ENCODE measurements around the gene C2orf68.
"Not testable (repeated sequence)": the region's sequence is repeated elsewhere in the genome, so short reads cannot be mapped to it uniquely, and the experiment has no call there.

The C2orf68 gene

GRCh38 chr2:85596486-85597143, 15.3 kb downstream of the C2orf68 start:
- Histone ChIP-seq H3K4me1 (ENCODE audit: control insufficient read depth, insufficient read depth, low read length) (peaks cover 27% of the 10 kb centered on the region), H3K4me2 (ENCODE audit: low read length) (peak overlapping the region; percentile 92), H3K9me3 (replicated peaks; ENCODE audit: low read length) (no peaks in the 10 kb centered on the region), H3K4me3 (ENCODE audit: low read length) (peak overlapping the region; percentile 85), H3K9ac (ENCODE audit: low read depth, low read length) (peak overlapping the region; percentile 86), H3K36me3 (ENCODE audit: insufficient read depth, low read length) (peaks cover 31% of the 10 kb centered on the region), H3K27me3 (ENCODE audit: control insufficient read depth, insufficient read depth, low read length) (no peaks in the 10 kb centered on the region)

- Histone ChIP-seq H3K9me3 (replicated peaks; ENCODE audit: low read length) (no peaks in the 10 kb centered on the region), H3K4me2 (ENCODE audit: low read length) (peak overlapping the region; percentile 92), H3K27me3 (ENCODE audit: control insufficient read depth, insufficient read depth, low read length) (no peaks in the 10 kb centered on the region), H3K36me3 (ENCODE audit: insufficient read depth, low read length) (peaks cover 31% of the 10 kb centered on the region), H3K4me3 (ENCODE audit: low read length) (peak overlapping the region; percentile 85), H3K4me1 (ENCODE audit: control insufficient read depth, insufficient read depth, low read length) (peaks cover 29% of the 10 kb centered on the region), H3K9ac (ENCODE audit: low read depth, low read length) (peak overlapping the region; percentile 86)
Measured at GRCh38 chr2:85596026-85596333, 15.9 kb downstream of the C2orf68 start.

GRCh38 chr2:85595301-85596025, 16.4 kb downstream of the C2orf68 start, which contains the start of gene RNF181:
Gene RNF181, plus strand, starts transcription at chr2:85595745. Its CDS starts 19 bp downstream, at chr2:85595764.
- Histone ChIP-seq H3K27me3 (ENCODE audit: control insufficient read depth, insufficient read depth, low read length) (no peaks in the 10 kb centered on the region), H3K9me3 (replicated peaks; ENCODE audit: low read length) (no peaks in the 10 kb centered on the region), H3K9ac (ENCODE audit: low read depth, low read length) (peak within 1 kb of the TSS; percentile 86), H3K36me3 (ENCODE audit: insufficient read depth, low read length) (peaks cover 31% of the 10 kb centered on the region), H3K4me1 (ENCODE audit: control insufficient read depth, insufficient read depth, low read length) (peaks cover 34% of the 10 kb centered on the region), H3K4me3 (ENCODE audit: low read length) (peak within 1 kb of the TSS; percentile 85), H3K4me2 (ENCODE audit: low read length) (peak within 1 kb of the TSS; percentile 92)

GRCh38 chr2:85594715-85595300, 17.1 kb downstream of the C2orf68 start:
- H3K4me3 ChIP-seq (ENCODE audit: low read length): peak overlapping the region; percentile 85
- peaks cover 29% of the 10 kb centered on the region for H3K36me3 ChIP-seq (ENCODE audit: insufficient read depth, low read length)
- peak overlapping the region; percentile 92 for H3K4me2 ChIP-seq (ENCODE audit: low read length)
- H3K27me3 ChIP-seq (ENCODE audit: control insufficient read depth, insufficient read depth, low read length): no peaks in the 10 kb centered on the region
- no peaks in the 10 kb centered on the region for H3K9me3 ChIP-seq (replicated peaks; ENCODE audit: low read length)
- peak overlapping the region; percentile 86 for H3K9ac ChIP-seq (ENCODE audit: low read depth, low read length)
- peaks cover 41% of the 10 kb centered on the region for H3K4me1 ChIP-seq (ENCODE audit: control insufficient read depth, insufficient read depth, low read length)

- peaks cover 58% of the 10 kb centered on the region for H3K4me1 ChIP-seq (ENCODE audit: control insufficient read depth, insufficient read depth, low read length)
- no peak overlapping the region for H3K4me3 ChIP-seq (ENCODE audit: low read length)
- no peak overlapping the region for H3K9ac ChIP-seq (ENCODE audit: low read depth, low read length)
- H3K36me3 ChIP-seq (ENCODE audit: insufficient read depth, low read length): peaks cover 11% of the 10 kb centered on the region
- H3K4me2 ChIP-seq (ENCODE audit: low read length): no peak overlapping the region
- H3K9me3 ChIP-seq (replicated peaks; ENCODE audit: low read length): no peaks in the 10 kb centered on the region
- H3K27me3 ChIP-seq (ENCODE audit: control insufficient read depth, insufficient read depth, low read length): no peaks in the 10 kb centered on the region
Measured at GRCh38 chr2:85593023-85593422, 18.8 kb downstream of the C2orf68 start.

- H3K4me3 ChIP-seq (ENCODE audit: low read length); H3K36me3 ChIP-seq (ENCODE audit: insufficient read depth, low read length); H3K9ac ChIP-seq (ENCODE audit: low read depth, low read length); H3K9me3 ChIP-seq (replicated peaks; ENCODE audit: low read length); H3K27me3 ChIP-seq (ENCODE audit: control insufficient read depth, insufficient read depth, low read length); H3K4me2 ChIP-seq (ENCODE audit: low read length): not testable (repeated sequence)
- H3K4me1 ChIP-seq (ENCODE audit: control insufficient read depth, insufficient read depth, low read length): peaks cover 64% of the 10 kb centered on the region
Measured at GRCh38 chr2:85592299-85592698, 19.6 kb downstream of the C2orf68 start.

- no peak overlapping the region for H3K4me3 ChIP-seq (ENCODE audit: low read length)
- H3K36me3 ChIP-seq (ENCODE audit: insufficient read depth, low read length): no peaks in the 10 kb centered on the region
- H3K27me3 ChIP-seq (ENCODE audit: control insufficient read depth, insufficient read depth, low read length): no peaks in the 10 kb centered on the region
- H3K9me3 ChIP-seq (replicated peaks; ENCODE audit: low read length): no peaks in the 10 kb centered on the region
- peak overlapping the region; percentile 85 for H3K9ac ChIP-seq (ENCODE audit: low read depth, low read length)
- peaks cover 61% of the 10 kb centered on the region for H3K4me1 ChIP-seq (ENCODE audit: control insufficient read depth, insufficient read depth, low read length)
- peak overlapping the region; percentile 60 for H3K4me2 ChIP-seq (ENCODE audit: low read length)
Measured at GRCh38 chr2:85591563-85591962, 20.3 kb downstream of the C2orf68 start.

- Histone ChIP-seq H3K4me3 (ENCODE audit: low read length) (peak overlapping the region; percentile 37), H3K9ac (ENCODE audit: low read depth, low read length) (peak overlapping the region; percentile 85), H3K9me3 (replicated peaks; ENCODE audit: low read length) (no peaks in the 10 kb centered on the region), H3K4me1 (ENCODE audit: control insufficient read depth, insufficient read depth, low read length) (peaks cover 59% of the 10 kb centered on the region), H3K4me2 (ENCODE audit: low read length) (peak overlapping the region; percentile 60), H3K36me3 (ENCODE audit: insufficient read depth, low read length) (no peaks in the 10 kb centered on the region), H3K27me3 (ENCODE audit: control insufficient read depth, insufficient read depth, low read length) (no peaks in the 10 kb centered on the region)
Measured at GRCh38 chr2:85590950-85591349, 20.9 kb downstream of the C2orf68 start.

- Histone ChIP-seq H3K27me3 (ENCODE audit: control insufficient read depth, insufficient read depth, low read length) (no peaks in the 10 kb centered on the region), H3K4me1 (ENCODE audit: control insufficient read depth, insufficient read depth, low read length) (peaks cover 66% of the 10 kb centered on the region), H3K4me3 (ENCODE audit: low read length) (peak overlapping the region; percentile 37), H3K36me3 (ENCODE audit: insufficient read depth, low read length) (no peaks in the 10 kb centered on the region), H3K9me3 (replicated peaks; ENCODE audit: low read length) (no peaks in the 10 kb centered on the region), H3K4me2 (ENCODE audit: low read length) (peak overlapping the region; percentile 60), H3K9ac (ENCODE audit: low read depth, low read length) (peak overlapping the region; percentile 85)
Measured at GRCh38 chr2:85589982-85590791, 21.7 kb downstream of the C2orf68 start.

GRCh38 chr2:85589181-85589580, 22.7 kb downstream of the C2orf68 start:
- Histone ChIP-seq H3K4me3 (ENCODE audit: low read length) (no peak overlapping the region), H3K36me3 (ENCODE audit: insufficient read depth, low read length) (no peaks in the 10 kb centered on the region), H3K9ac (ENCODE audit: low read depth, low read length) (peak overlapping the region; percentile 38), H3K4me1 (ENCODE audit: control insufficient read depth, insufficient read depth, low read length) (peaks cover 66% of the 10 kb centered on the region), H3K9me3 (replicated peaks; ENCODE audit: low read length) (no peaks in the 10 kb centered on the region), H3K4me2 (ENCODE audit: low read length) (no peak overlapping the region), H3K27me3 (ENCODE audit: control insufficient read depth, insufficient read depth, low read length) (no peaks in the 10 kb centered on the region)

GRCh38 chr2:85588645-85589044, 23.2 kb downstream of the C2orf68 start:
- Histone ChIP-seq H3K36me3 (ENCODE audit: insufficient read depth, low read length) (no peaks in the 10 kb centered on the region), H3K9me3 (replicated peaks; ENCODE audit: low read length) (no peaks in the 10 kb centered on the region), H3K4me2 (ENCODE audit: low read length) (no peak overlapping the region), H3K27me3 (ENCODE audit: control insufficient read depth, insufficient read depth, low read length) (no peaks in the 10 kb centered on the region), H3K4me3 (ENCODE audit: low read length) (no peak overlapping the region), H3K4me1 (ENCODE audit: control insufficient read depth, insufficient read depth, low read length) (peaks cover 70% of the 10 kb centered on the region), H3K9ac (ENCODE audit: low read depth, low read length) (peak overlapping the region; percentile 40)
